Esophagus muscularis mucosa (tissue), 4 donors: Measurements from ENCODE around the gene ATN1.

Experiments
- EP300 ChIP-seq: sonication (generic); formaldehyde crosslinking; IDR thresholded peaks from one replicate; pipeline ENCODE4 v1.6.1; 2017; ENCODE audit warnings: antibody characterized with exemption
- POLR2A ChIP-seq: fragments of 450-650 bp; IDR thresholded peaks from one replicate; pipeline ENCODE4 v1.6.1; 2017; ENCODE audit warnings: antibody characterized with exemption, moderate library complexity, mild to moderate bottlenecking, low read depth
- POLR2AphosphoS5 ChIP-seq, 2 donors: sonication (generic); formaldehyde crosslinking; IDR thresholded peaks; one replicate each; pipeline ENCODE4 v1.6.1; 2017; ENCODE audit warnings: antibody characterized with exemption in 2 of 2
- TF ChIP-seq, protein P1 (sequence below), 3 experiments: fragments of 200-600 bp in 2 of 3; fragments of 450-650 bp in 1 of 3; sonication (generic) in 2 of 3; IDR thresholded peaks; one replicate each; pipeline ENCODE4 v1.5.1; 2017 to 2019; ENCODE audit warnings: antibody characterized with exemption in 3 of 3, mild to moderate bottlenecking in 2 of 3, moderate library complexity in 1 of 3

DNA sequence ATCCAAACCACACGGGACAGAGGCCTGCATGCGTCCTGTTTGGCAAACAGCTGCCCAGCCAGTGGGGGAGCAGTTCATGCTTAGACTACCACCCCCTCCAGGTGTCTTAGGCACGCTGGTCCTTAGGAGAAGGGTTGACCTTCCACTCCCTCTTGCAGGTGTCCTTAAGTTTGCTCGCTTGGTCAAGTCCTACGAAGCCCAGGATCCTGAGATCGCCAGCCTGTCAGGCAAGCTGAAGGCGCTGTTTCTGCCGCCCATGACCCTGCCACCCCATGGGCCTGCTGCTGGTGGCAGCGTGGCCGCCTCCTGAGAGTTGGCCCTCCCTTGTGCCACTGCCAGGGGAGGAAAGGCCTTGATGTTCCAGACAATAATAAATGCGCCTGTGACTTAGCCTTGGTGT lies 17.9 kb downstream of the ATN1 start:
- TF ChIP-seq, protein P1, sequence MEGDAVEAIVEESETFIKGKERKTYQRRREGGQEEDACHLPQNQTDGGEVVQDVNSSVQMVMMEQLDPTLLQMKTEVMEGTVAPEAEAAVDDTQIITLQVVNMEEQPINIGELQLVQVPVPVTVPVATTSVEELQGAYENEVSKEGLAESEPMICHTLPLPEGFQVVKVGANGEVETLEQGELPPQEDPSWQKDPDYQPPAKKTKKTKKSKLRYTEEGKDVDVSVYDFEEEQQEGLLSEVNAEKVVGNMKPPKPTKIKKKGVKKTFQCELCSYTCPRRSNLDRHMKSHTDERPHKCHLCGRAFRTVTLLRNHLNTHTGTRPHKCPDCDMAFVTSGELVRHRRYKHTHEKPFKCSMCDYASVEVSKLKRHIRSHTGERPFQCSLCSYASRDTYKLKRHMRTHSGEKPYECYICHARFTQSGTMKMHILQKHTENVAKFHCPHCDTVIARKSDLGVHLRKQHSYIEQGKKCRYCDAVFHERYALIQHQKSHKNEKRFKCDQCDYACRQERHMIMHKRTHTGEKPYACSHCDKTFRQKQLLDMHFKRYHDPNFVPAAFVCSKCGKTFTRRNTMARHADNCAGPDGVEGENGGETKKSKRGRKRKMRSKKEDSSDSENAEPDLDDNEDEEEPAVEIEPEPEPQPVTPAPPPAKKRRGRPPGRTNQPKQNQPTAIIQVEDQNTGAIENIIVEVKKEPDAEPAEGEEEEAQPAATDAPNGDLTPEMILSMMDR (IDR thresholded peaks at IDR 0.05): no peak
- TF ChIP-seq POLR2A (no peak), POLR2AphosphoS5 (IDR thresholded peaks at IDR 0.05) (no peak), EP300 (no peak)
